Kidney tubule cell (primary cell): ENCODE measurements around the gene CEND1.

Experiments used
- DNase-seq: peaks from one replicate; pipeline ENCODE4 v3.0.0-alpha.2; 2018; ENCODE audit warnings: low spot score

CEND1 gene

GRCh38 chr11:789943-790342 is at the start of gene CEND1:
Gene CEND1 (minus strand): TSS chr11:790090. CDS start chr11:788576, 1,514 bp downstream.
- peak; percentile 35 for DNase-seq

DNA sequence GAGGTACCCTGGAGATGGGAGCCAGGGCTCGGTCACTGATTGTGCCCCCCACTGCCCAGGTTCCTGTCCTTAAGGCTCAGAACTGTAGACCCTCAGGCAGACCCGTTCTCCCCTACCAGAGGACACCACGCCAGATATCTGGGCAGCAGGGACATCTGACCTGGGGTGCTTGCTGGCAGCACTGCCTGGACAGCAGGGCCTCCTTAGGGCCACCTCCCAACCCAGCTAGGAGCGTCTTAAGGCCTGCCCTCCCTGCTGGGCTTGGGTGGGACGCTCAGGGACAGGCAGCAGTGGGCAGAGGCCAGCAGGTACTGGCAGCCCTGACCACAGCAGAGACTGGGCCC is 49.4 kb upstream of the CEND1 start:
- DNase-seq = no peak

GRCh38 chr11:838441-839279 is 48.8 kb upstream of the CEND1 start:
- peak; percentile 25 for DNase-seq

DNA sequence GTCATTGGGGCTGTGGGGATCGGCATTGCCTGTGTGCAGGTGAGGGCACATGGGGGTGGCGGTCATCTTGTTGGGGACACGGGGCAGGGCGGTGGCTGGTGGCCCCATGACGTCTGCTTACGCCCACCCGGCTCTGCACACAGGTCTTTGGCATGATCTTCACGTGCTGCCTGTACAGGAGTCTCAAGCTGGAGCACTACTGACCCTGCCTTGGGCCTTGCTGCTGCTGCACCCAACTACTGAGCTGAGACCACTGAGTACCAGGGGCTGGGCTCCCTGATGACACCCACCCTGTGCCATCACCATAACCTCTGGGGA is 48.1 kb upstream of the CEND1 start:
- no peak for DNase-seq

DNA sequence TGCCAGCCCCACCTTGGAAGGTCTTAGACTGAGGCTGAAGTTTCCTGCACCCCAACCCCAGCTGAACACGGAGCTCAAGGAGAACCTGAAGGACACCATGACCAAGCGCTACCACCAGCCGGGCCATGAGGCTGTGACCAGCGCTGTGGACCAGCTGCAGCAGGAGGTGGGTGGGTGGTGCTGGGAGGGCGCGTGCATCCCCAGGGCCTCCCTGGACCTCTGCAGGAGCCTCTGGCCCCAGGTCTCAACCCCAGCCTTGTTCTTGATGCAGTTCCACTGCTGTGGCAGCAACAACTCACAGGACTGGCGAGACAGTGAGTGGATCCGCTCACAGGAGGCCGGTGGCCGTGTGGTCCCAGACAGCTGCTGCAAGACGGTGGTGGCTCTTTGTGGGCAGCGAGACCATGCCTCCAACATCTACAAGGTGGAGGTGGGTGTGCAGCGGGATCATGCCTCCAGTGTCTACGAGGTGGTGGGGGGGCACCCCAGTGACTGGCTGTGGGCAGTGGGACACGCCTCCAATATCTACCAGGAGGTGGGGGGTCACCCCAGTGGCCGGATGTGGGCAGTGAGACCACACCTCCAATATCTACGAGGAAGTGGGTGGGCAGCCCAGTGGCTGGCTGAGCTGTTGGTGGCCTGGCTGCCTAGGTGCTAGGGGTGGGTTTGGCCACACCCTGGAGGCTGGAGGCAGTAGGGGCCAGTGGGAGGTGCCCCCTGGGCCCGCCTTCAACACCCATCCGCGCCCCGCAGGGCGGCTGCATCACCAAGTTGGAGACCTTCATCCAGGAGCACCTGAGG is 47.5 kb upstream of the CEND1 start:
- DNase-seq = no peak

- DNase-seq = no peak
These were observed 46.8 kb upstream of the CEND1 start for GRCh38 chr11:836700-837099.

GRCh38 chr11:836274-836673 is 46.4 kb upstream of the CEND1 start:
- DNase-seq = no peak

DNA sequence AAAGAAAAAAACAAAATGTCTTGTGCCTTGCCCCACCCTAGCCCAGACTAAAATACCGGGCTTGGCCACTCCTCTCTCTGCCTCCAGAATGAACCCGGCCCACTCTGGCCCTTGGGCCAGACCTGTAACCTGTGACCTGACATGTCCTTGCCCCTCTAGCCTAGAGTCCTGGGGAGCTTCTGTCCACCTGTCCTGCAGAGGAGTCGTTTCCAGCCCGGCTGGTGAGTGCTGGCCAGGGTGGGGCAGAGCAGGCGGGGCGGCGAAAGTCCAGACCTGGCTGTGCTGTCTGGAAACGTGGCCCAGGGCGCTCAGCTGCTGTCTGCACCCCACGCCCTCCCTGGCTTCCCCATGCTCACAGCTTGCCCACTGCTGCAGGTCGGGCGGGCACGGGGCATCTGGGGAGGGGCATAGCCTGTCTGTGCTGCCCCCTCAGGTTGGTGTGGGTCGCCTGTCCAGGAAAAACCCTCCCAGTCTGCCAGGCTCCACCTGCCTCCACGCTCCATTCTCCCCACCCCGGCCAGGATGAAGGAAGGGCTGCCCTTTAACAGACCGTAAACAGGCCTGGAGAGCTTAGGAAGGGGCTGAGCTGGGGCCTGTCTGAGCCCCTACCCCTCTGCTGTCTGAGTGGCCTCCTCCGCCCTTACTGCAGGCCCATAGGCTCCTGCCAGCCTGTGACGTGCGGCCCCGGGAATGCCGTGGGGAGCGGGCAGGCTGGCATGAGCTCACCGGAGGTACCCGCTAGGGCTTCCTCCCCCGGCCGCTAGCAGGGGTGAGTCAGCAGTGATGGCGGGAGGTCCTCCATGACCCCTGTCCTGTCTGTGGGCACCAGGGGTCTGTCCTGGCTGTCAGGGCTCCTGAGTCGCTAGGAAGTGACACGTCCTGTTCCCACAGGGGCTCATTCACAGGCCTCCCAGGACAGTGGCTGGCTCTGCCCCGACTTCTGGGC is 44.8 kb upstream of the CEND1 start:
- DNase-seq = peak; percentile 99

GRCh38 chr11:833849-834311 is 44.0 kb upstream of the CEND1 start:
- DNase-seq = peak; percentile 54

GRCh38 chr11:833114-833791 is 43.4 kb upstream of the CEND1 start:
- DNase-seq = peak; percentile 70

DNA sequence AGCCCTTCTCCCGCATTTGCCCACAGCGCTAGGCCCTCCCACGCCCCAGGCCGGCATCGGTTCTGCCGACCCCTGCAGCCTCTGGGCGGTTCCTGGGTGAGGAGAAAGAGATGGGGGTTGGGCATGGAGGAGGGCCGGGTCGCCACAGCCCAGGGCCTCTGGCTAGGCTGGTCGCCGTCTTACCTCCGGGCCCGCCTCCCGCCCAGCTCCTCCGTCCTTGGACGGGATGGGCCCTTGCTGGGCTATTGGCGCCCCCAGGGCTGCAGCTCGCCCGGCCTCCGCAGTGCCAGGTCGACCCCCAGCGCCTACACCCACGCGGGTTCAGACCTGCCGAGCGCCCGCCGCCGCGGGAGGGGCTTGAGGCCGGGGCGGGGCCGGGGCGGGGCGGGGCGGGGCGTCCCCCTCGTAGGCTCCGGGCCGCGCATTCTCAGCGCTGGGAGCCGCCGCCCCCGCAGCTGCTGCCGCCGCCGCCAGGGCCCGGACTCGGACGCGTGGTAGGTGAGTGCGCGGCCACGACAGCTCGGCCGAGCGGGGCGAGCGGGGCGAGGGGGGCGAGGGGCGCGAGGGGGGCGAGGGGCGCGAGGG is 42.7 kb upstream of the CEND1 start, which contains the start of gene CD151:
Gene CD151 (plus strand): TSS at position 424 of the 585 bp plus-strand sequence. CDS start 3,118 bp downstream, outside the sequence.
- DNase-seq = peak; percentile 81

GRCh38 chr11:831961-832528 is 42.2 kb upstream of the CEND1 start:
- DNase-seq = no peak

GRCh38 chr11:831118-831864 is 41.4 kb upstream of the CEND1 start:
- DNase-seq = peak; percentile 68

DNA sequence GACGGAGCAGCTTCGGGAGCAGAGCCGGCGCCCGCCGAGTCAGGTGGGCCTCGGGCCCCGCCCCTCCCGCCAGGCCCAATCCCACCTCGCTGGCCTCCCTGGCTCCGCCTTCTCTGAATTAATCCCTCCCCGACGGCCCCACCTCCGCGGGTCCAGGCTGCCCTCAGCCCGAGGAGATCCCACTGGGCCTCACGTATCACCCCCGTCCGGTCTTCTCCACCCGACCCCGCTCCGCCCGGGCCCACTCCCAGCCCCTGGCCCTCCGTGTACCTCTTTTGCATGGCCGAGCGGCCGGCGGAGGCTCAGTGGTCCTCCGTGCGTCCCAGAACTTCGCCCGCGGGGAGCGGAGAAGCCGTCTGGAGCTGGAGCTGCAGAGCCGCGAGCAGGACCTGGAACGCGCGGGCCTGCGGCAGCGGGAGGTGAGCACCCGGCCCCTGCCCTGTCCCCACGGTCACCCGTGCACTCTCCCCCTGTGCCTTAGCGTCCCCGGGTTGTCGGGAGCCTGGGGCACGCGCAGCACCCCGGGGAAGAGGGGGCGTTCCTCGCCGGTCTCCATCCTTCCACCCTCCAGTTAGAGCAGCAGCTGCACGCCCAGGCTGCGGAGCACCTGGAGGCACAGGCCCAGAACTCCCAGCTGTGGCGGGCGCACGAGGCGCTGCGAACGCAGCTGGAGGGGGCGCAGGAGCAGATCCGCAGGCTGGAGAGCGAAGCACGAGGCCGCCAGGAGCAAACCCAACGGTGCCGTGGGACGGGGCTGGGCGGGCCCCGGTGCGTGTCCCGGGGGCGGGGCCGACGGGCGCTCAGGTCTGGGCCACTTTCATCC is 40.6 kb upstream of the CEND1 start:
- DNase-seq = peak; percentile 84

DNA sequence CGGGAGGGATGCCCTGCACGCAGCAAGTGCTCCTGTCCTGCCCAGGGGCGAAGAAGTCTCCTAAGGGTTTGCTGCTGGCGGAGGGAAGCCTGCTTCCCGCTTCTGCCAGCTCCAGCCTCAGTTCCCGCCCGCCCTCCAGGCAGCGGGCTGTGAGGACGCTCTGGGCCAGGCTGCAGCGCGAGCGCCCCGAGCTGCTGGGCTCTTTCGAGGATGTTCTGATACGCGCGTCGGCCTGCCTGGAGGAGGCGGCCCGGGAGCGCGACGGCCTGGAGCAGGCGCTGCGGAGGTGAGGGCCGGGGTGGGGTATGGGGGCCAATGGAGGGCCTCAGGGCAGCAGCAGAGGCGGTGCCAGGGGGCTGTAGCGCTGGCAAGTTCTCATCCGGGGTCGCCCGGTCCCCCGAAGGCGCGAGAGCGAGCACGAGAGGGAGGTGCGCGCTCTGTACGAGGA is 40.0 kb upstream of the CEND1 start:
- no peak for DNase-seq

DNA sequence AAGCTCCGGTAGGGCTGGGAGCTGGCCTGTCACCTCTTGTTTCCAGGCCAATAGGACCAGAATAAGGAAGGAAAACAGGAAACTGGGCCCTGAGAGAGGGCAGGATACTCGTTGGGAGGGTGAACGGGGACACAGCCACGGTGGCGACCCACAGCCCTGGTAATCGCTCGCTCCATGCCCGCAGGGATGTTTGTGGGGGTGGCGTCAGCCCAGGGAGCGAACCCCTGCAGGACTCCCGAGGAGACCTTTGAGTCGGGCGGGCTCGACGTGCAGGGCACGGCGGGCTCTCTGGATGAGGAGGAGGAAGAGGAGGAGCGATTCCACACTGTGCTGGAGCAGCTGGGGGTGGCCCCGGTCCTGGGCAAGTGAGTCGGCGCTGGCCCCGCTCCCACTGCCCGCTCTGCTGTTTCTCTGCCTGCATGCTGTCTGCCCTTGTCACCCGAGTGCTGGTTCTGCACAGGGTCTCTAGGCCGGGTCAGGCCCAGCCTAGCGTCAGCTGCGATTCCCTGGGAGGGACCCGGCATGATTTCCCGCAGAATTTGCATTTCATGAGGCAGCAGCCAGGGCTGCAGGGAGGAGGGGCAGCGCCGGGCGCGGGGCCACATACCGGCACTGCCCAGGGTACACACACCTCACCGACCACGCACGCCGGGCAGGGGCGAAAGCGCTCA is 39.4 kb upstream of the CEND1 start:
- DNase-seq = peak; percentile 76

GRCh38 chr11:828506-829175 is 38.8 kb upstream of the CEND1 start:
- no peak for DNase-seq

DNA sequence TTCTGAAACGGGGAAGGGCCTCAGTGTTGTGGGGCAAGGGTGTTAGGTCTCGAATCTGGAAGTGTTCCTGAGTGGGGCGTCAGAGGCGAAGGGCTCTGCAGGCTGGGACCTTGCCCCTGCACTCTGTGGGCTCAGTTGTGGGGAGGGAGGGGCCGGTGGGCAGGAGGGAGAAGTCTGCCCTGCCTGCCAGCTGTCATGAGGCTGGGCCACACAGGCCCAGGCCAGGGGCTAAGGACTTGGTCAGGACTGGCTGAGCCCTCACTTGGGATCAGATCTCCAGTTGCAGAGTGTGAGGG is 38.0 kb upstream of the CEND1 start, which contains the start of gene CRACR2B:
Gene CRACR2B (plus strand): TSS at position 23 of the 296 bp plus-strand sequence. CDS start 689 bp downstream, outside the sequence.
- no peak for DNase-seq
